K562 (cell line): Measurements from ENCODE around the gene AUNIP. TPM values are rescaled to one million over a fixed set of nuclear protein-coding genes. Genes with fewer than 3 reads are reported as not detected.

Experiments
- DPF2 ChIP-seq: fragments of 450-650 bp; IDR thresholded peaks from 2 replicates; pipeline ENCODE4 v1.6.1; 2016
- HBP1 ChIP-seq: fragments of 450-650 bp; formaldehyde crosslinking; IDR thresholded peaks from 2 replicates; pipeline ENCODE4 v1.4.0; 2022; ENCODE audit warnings: missing genetic modification characterization
- MGA ChIP-seq: fragments of 450-650 bp; IDR thresholded peaks from 2 replicates; pipeline ENCODE4 v1.6.1; 2016; ENCODE audit warnings: mild to moderate bottlenecking, moderate library complexity
- NR2C2 ChIP-seq, 2 experiments: fragments of 200-800 bp in 1 of 2; sonication (Bioruptor generic) in 1 of 2; sonication (generic) in 1 of 2; formaldehyde crosslinking in 1 of 2; IDR thresholded peaks; 2 replicates each; pipeline versions ENCODE4 v1.6.1 to v1.8.0; 2016 to 2022; ENCODE audit warnings: mild to moderate bottlenecking in 1 of 2, missing compliant biosample characterization in 1 of 2, missing genetic modification characterization in 1 of 2, missing genetic modification reagents in 1 of 2
- NRF1 ChIP-seq, 2 experiments: fragments of 450-650 bp; IDR thresholded peaks in 1 of 2; conservative IDR thresholded peaks in 1 of 2; 2 replicates each; pipeline ENCODE4 v1.6.1; 2014; ENCODE audit warnings: mild to moderate bottlenecking in 2 of 2
- POLR2G ChIP-seq: fragments of 200-400 bp; formaldehyde crosslinking; IDR thresholded peaks from 2 replicates; pipeline ENCODE4 v1.6.1; 2017; ENCODE audit warnings: low read depth, mild to moderate bottlenecking, antibody characterized with exemption, low read length, moderate library complexity
- PRDM10 ChIP-seq: fragments of 450-650 bp; IDR thresholded peaks from 2 replicates; pipeline ENCODE4 v1.6.1; 2018; ENCODE audit not compliant: partially characterized antibody
- RBM15 ChIP-seq: fragments of 200-400 bp; formaldehyde crosslinking; IDR thresholded peaks from 2 replicates; pipeline ENCODE4 v1.6.1; 2018; ENCODE audit warnings: mild to moderate bottlenecking, low read length, moderate library complexity; ENCODE audit not compliant: insufficient read depth
- ZNF217 ChIP-seq: sonication (generic); formaldehyde crosslinking; IDR thresholded peaks from 2 replicates; pipeline ENCODE4 v1.8.0; 2022; ENCODE audit warnings: mild to moderate bottlenecking, missing genetic modification reagents
- polyA plus RNA-seq, 8 experiments: library from polyadenylated mRNA; depleted of rRNA in 4 of 8; stranded (reverse) in 5 of 8; unstranded in 3 of 8; fragments of >200 nt; fragmentation: Nextera tagmentation in 2 of 8; fragmentation: Illumina TruSeq in 1 of 8; extraction: Ambion mirVana in 2 of 8; extraction: Trizol in 1 of 8; gene quantifications; 2 replicates each; pipeline versions ENCODE4 v1.2.1 to v1.2.3, GENCODE V29; 2011 to 2014; ENCODE audit warnings: inconsistent platforms in 1 of 8, missing spikeins in 1 of 8
- total RNA-seq, 7 experiments: library from RNA; depleted of rRNA in 6 of 7; stranded (reverse); fragments of >200 nt in 6 of 7; fragmentation: Illumina TruSeq in 2 of 7; extraction: Trizol in 2 of 7; gene quantifications; 2 replicates each; pipeline versions ENCODE4 v1.2.1 to v1.2.3, GENCODE V29; 2011 to 2021; ENCODE audit warnings: low replicate concordance in 1 of 7

Gene AUNIP
- total and polyA plus RNA-seq, 9 of the 15 experiments (the other 6 are each of a cell fraction or from before 2014, with no cell fraction given): 12.1 to 53.8 (median 47.1) TPM

GRCh38 chr1:25858906-25859789, at the start of gene AUNIP (continued):
- TF ChIP-seq POLR2G (peak; percentile 99), PRDM10 (peak; percentile 98), RBM15 (no peak), NR2C2 (CRISPR knock-in tag; IDR thresholded peaks at IDR 0.05) (peak; percentile 66), NR2C2 (tag; IDR thresholded peaks at IDR 0.05) (peak; percentile 69), HBP1 (CRISPR knock-in tag) (peak; percentile 93), NRF1 (conservative IDR thresholded peaks at IDR 0.05 in 1 of 2, IDR thresholded peaks at IDR 0.05 in 1 of 2) (peak; percentile 93 to 94), ZNF217 (CRISPR knock-in tag) (no peak), DPF2 (no peak; the same call in none of the 2 replicates), MGA (peak; percentile 97)
